OCI-LY1 (cell line): ENCODE results near the gene PMEPA1.

Experiments used
- EZH2 ChIP-seq: fragments of 200-600 bp; sonication (generic), shearing (Covaris generic); IDR thresholded peaks from 2 replicates; pipeline ENCODE4 v1.8.0; 2017; ENCODE audit warnings: borderline replicate concordance, mixed run types, mild to moderate bottlenecking, antibody characterized with exemption, low read length, moderate library complexity, mixed read lengths
- TF ChIP-seq, protein P1 (sequence below): fragments of 200-600 bp; sonication (generic), shearing (Covaris generic); IDR thresholded peaks from 2 replicates; pipeline ENCODE4 v1.5.1; 2017; ENCODE audit warnings: mild to moderate bottlenecking, antibody characterized with exemption, low read length, moderate library complexity, mixed read lengths

DNA sequence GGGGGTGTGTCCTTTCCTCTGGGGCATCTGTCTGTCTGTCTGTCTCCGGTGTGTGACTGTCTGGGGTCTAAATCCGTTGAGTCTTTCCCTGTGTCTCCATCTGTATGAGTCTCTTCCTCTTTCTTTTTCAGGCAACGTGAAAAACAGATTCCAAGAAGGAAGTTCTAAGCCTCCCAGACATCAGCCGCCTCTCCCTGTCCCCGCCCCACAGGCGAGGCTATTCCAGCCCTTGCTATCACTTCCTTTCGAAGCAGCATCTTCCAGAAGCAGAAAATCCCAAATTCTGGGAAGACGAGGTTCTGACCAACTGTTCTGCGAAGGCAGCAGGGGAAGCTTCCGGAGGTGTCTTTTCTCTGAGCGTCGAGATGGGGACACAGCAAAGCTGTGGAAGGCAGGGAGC is 34.0 kb downstream of the PMEPA1 start:
- TF ChIP-seq, protein P1, sequence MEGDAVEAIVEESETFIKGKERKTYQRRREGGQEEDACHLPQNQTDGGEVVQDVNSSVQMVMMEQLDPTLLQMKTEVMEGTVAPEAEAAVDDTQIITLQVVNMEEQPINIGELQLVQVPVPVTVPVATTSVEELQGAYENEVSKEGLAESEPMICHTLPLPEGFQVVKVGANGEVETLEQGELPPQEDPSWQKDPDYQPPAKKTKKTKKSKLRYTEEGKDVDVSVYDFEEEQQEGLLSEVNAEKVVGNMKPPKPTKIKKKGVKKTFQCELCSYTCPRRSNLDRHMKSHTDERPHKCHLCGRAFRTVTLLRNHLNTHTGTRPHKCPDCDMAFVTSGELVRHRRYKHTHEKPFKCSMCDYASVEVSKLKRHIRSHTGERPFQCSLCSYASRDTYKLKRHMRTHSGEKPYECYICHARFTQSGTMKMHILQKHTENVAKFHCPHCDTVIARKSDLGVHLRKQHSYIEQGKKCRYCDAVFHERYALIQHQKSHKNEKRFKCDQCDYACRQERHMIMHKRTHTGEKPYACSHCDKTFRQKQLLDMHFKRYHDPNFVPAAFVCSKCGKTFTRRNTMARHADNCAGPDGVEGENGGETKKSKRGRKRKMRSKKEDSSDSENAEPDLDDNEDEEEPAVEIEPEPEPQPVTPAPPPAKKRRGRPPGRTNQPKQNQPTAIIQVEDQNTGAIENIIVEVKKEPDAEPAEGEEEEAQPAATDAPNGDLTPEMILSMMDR: no peak
- no peak for TF ChIP-seq EZH2
